ENCODE data around the gene FMC1.
A peak's percentile ranks its signal among the peaks of the same experiment; 100 is the strongest.
"Not testable (repeated sequence)": the region's sequence is repeated elsewhere in the genome, so short reads cannot be mapped to it uniquely, and the experiment has no call there.

The FMC1 gene

GRCh38 chr7:139340808-139341057 lies 404 bp upstream of the FMC1 start:
- DNase-seq, result no peak

GRCh38 chr7:139341776-139342226 lies 664 bp downstream of the FMC1 start:
- no peak for DNase-seq

- DNase-seq, result no peak
Observed at GRCh38 chr7:139345042-139345441, 3.9 kb downstream of the FMC1 start.

GRCh38 chr7:139351027-139351426 lies 9.9 kb downstream of the FMC1 start:
- no peak for DNase-seq

GRCh38 chr7:139354729-139355128 lies 13.6 kb downstream of the FMC1 start:
- no peak for DNase-seq

GRCh38 chr7:139355320-139355719 lies 14.2 kb downstream of the FMC1 start:
- no peak for DNase-seq

- not testable (repeated sequence) for DNase-seq
Observed at GRCh38 chr7:139357729-139358506, 16.8 kb downstream of the FMC1 start.

- DNase-seq, result peak; percentile 40
Observed at GRCh38 chr7:139358541-139359365, 17.6 kb downstream of the FMC1 start.

GRCh38 chr7:139359366-139360209 lies 18.5 kb downstream of the FMC1 start, which contains the start of gene LUC7L2:
Gene LUC7L2 (plus strand): TSS chr7:139359894. CDS start chr7:139360262, 368 bp downstream.
- DNase-seq, result peak; percentile 99

- peak; percentile 97 for DNase-seq
Observed at GRCh38 chr7:139360210-139360947, 19.2 kb downstream of the FMC1 start.

- no peak for DNase-seq
Observed at GRCh38 chr7:139360948-139361307, 19.8 kb downstream of the FMC1 start.

GRCh38 chr7:139361523-139361922 lies 20.4 kb downstream of the FMC1 start:
- no peak for DNase-seq

GRCh38 chr7:139362302-139362701 lies 21.2 kb downstream of the FMC1 start:
- DNase-seq, result no peak

GRCh38 chr7:139362981-139363380 lies 21.8 kb downstream of the FMC1 start:
- DNase-seq, result no peak

- no peak for DNase-seq
Observed at GRCh38 chr7:139365336-139365735, 24.2 kb downstream of the FMC1 start.

- DNase-seq, result no peak
Observed at GRCh38 chr7:139366400-139366799, 25.3 kb downstream of the FMC1 start.

GRCh38 chr7:139367438-139368155 lies 26.5 kb downstream of the FMC1 start:
- DNase-seq, result no peak

- no peak for DNase-seq
Observed at GRCh38 chr7:139370301-139370942, 29.3 kb downstream of the FMC1 start.

GRCh38 chr7:139370943-139371313 lies 29.8 kb downstream of the FMC1 start:
- no peak for DNase-seq

- no peak for DNase-seq
Observed at GRCh38 chr7:139374246-139374645, 33.1 kb downstream of the FMC1 start.

- no peak for DNase-seq
Observed at GRCh38 chr7:139382439-139382838, 41.3 kb downstream of the FMC1 start.
